ENCODE results near the gene HSPH1. TPM values are rescaled to one million over a fixed set of nuclear protein-coding genes. Genes with fewer than 3 reads are reported as not detected.

HSPH1 gene
- total and polyA plus RNA-seq, 2 of the 13 experiments (the other 11 are each of a cell fraction or from before 2014, with no cell fraction given) = 13.0 to 62.9 TPM

GRCh38 chr13:31162151-31163008 lies 676 bp upstream of the HSPH1 start (continued):
- TF ChIP-seq ZUFSP (CRISPR knock-in tag; IDR thresholded peaks at IDR 0.05; ENCODE audit: borderline replicate concordance) = no peak
- TF ChIP-seq FOXK1 (CRISPR knock-in tag; IDR thresholded peaks at IDR 0.05; ENCODE audit: borderline replicate concordance, low read depth) = peak; percentile 45; the same call in 1 of the 2 replicates
- peak; percentile 20 for TF ChIP-seq MYPOP (CRISPR knock-in tag; IDR thresholded peaks at IDR 0.05)
- TF ChIP-seq CBX1 (IDR thresholded peaks at IDR 0.05; ENCODE audit: low read depth) = no peak
- no peak for TF ChIP-seq SRSF4 (IDR thresholded peaks at IDR 0.05; ENCODE audit: low read depth, low read length, poor library complexity, severe bottlenecking)
- TF ChIP-seq ISX (CRISPR knock-in tag; conservative IDR thresholded peaks at IDR 0.05) = no peak
- no peak for TF ChIP-seq ZNF616 (CRISPR knock-in tag; IDR thresholded peaks at IDR 0.05; ENCODE audit: low read depth)
- TF ChIP-seq DPF2 (CRISPR knock-in tag; IDR thresholded peaks at IDR 0.05; ENCODE audit: borderline replicate concordance, low read depth) = no peak
- TF ChIP-seq TFDP1 (CRISPR knock-in tag; IDR thresholded peaks at IDR 0.05; ENCODE audit: borderline replicate concordance) = peak; percentile 72; the same call in 1 of the 2 replicates
- no peak for TF ChIP-seq PLSCR1 (CRISPR knock-in tag; IDR thresholded peaks at IDR 0.05; ENCODE audit: borderline replicate concordance)
- TF ChIP-seq ZNF207 (IDR thresholded peaks at IDR 0.05; ENCODE audit: borderline replicate concordance) = no peak
- no peak for TF ChIP-seq ZKSCAN8 (CRISPR knock-in tag; IDR thresholded peaks at IDR 0.05; ENCODE audit: borderline replicate concordance)
- TF ChIP-seq SIN3A (IDR thresholded peaks at IDR 0.05; ENCODE audit: borderline replicate concordance, low read depth, low read length) = peak; percentile 64; the same call in 1 of the 2 replicates
- no peak for TF ChIP-seq REST (IDR thresholded peaks at IDR 0.05; ENCODE audit: borderline replicate concordance in 1 of 2, low read depth in 1 of 2, low read length in 2 of 2)
- TF ChIP-seq HMG20B (CRISPR knock-in tag; conservative IDR thresholded peaks at IDR 0.05) = no peak
- TF ChIP-seq ZBTB43 (CRISPR knock-in tag; conservative IDR thresholded peaks at IDR 0.05) = no peak
- no peak for TF ChIP-seq MLX (CRISPR knock-in tag; IDR thresholded peaks at IDR 0.05)

All from HepG2 (cell line).